HuH-7 (cell line): ENCODE measurements around the gene RARA.

Experiments used
- DNase-seq: peaks from one replicate; pipeline ENCODE4 v3.0.0; 2011; ENCODE audit warnings: low spot score

Gene RARA

GRCh38 chr17:40309031-40309948 lies at the start of gene RARA:
RARA (plus strand) TSS chr17:40309180; CDS start chr17:40331219, 22,039 bp downstream.
- peak; percentile 83 for DNase-seq

- no peak for DNase-seq
Measured at GRCh38 chr17:40259505-40259904, 49.5 kb upstream of the RARA start.

GRCh38 chr17:40260528-40260927 lies 48.5 kb upstream of the RARA start:
- DNase-seq: no peak

DNA sequence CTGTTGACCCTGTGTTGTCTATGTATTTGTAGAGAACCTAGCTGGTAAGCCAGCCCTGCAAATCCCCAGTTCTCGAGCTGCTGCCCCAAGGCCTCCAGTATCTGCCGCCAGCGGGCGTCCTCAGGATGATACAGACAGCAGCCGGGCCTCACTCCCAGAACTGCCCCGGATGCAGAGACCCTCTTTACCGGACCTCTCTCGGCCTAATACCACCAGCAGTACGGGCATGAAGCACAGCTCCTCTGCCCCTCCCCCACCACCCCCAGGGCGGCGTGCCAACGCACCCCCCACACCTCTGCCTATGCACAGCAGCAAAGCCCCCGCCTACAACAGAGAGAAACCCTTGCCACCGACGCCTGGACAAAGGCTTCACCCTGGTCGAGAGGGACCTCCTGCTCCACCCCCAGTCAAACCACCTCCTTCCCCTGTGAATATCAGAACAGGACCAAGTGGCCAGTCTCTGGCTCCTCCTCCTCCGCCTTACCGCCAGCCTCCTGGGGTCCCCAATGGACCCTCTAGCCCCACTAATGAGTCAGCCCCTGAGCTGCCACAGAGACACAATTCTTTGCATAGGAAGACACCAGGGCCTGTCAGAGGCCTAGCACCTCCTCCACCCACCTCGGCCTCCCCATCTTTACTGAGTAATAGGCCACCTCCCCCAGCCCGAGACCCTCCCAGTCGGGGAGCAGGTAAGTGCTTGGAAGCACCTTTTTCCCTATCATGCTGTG lies 44.4 kb upstream of the RARA start:
- no peak for DNase-seq

DNA sequence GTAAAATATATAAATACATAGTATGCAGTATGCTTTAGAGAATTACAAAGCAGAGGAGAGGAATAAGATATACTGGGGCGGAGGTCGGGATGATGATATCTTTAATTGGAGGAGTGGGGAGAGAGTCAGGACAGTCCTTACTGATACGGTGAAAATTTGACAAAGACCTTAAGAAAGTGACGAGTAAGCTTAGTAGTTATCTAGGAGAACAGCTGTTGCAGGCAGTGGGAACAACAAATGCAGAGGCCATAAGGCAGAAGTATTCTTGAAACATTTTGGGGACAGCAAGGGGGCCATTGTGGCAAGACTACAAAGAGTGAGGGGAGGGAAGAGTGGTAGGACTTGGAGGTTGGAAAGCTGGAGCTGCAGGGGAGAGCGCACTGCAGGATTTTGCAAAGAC lies 43.6 kb upstream of the RARA start:
- DNase-seq: no peak

DNA sequence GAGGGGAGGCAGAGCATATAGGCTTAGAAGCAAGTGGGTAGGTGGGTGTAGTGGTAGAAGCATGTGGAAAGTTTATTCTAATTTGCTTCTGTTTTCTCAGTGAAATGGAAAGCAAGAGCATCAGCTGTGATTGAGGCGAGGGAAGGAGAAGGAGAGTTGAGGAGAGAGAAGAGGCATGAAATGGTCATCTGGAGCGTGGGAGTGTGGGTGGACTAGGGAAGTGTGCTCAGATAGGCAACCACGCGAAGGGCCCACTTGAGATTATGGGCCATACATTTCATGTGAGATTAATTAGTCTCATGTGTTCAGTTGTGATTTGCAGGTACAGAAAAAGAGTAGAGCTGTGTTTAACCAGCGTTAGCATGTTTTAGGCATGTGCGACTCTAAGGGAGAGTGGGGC lies 42.1 kb upstream of the RARA start:
- DNase-seq: no peak

DNA sequence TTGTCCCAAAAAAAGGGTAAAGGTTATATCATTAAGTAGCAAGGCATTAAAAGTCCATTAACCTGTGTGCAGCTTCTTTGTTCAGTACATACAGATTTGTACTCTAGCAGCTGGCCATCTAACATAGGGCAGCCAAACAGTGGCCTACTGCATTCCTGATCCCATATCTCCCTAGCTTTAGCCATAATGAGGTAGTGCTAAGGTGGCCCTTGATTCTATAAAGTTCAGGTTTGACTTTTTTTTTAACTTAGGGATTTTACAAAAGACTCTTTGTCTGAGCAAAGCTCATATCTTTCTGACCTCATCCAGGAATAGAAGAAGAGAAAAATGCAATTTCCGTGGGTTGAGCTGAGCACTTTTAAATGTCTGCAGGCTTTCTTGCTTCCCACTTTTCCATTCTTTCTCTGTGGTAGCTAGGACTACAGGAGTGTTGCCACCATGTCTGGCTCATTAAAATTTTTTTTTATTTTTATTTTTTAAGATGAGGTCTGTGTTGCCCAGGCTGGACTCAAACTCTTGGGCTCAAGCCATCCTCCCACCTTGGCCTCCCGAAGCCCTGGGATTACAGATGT lies 40.8 kb upstream of the RARA start:
- peak; percentile 31 for DNase-seq

DNA sequence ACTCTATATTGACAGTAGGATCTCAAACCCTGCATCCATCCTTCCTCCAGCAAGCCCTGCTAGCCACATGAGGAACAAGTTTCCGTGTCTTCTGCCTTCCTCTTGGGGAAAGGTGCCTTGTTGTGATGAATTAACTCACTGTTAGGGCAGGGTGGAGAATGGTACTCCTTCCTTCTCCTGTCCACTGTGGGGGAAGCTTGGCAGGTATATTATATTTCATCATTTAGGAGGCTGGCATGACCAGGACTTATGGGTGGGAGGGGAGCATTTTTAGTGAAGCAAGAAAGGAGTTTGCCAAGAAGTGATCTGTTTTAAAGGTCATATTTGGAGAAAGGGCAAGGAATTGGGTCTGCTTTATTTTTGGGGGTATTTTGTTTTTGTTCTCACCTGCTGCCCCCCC lies 30.6 kb upstream of the RARA start:
- no peak for DNase-seq

DNA sequence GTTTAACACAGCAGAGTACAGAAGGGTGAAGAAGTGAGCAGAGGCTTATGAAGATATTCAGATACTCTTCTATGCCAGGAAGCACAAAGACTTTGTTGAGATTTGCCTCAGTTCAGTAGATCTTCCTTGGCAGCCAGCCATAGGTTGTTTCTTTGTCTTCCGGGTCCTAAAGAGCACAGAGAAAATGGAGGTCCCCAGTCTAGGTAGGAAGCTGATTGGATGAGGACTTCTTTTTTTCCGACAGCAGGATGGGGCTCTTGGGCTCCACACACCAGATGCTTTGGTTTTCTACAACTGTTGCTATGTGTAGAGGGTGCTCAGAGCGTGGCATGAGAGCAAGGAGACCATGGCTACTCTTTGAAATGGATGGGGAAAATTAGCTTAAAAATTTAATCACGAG lies 29.6 kb upstream of the RARA start:
- no peak for DNase-seq

DNA sequence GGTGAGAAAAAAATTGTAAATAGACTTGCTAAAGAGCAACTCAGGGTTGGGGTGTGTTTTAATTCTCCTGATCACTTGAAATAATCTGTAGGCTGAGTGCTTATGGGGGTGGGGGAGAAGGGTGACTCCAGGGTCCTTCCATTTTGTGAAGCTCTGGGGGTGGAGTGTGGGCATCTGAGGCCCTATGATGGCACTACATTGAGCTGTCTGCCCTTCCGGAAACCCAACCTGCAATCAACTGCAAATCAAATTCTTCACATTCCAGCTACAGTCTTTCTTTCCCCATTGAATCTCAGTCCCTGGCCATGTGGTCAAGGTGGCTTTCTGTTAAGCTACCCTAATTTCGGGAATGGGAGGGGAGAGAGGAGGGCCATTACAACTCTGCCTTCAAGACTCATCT lies 27.3 kb upstream of the RARA start:
- DNase-seq: no peak

- DNase-seq: no peak
Measured at GRCh38 chr17:40283662-40284061, 25.3 kb upstream of the RARA start.

DNA sequence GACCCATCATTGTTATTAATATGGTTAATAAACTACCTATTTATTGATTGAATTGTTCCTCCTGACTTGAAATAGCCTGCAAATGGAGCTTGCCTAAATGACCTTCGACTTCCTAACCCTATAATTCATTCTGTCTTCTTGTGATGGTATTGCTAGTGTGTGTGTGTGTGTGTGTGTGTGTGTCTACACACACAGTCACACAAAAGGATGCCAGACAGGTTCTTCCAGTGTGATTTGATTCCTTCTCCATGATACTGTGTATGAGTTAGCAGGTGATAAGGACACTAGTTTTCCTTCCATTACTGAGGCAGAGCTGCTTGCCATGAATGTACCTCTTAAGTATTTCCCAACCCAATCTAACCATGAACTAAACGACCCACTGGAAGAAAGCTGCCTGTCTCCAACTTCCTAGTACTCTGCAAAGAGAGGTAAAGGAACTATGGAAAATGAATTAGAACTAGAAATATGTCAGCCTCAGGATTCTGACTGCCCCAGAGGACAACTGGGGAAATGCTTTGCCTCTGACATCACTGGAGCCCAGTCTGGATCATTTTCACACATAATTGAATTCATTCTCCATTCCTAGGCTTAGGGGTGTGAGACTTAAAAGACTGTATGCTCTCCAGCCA lies 24.8 kb upstream of the RARA start:
- no peak for DNase-seq

GRCh38 chr17:40286473-40286872 lies 22.5 kb upstream of the RARA start:
- no peak for DNase-seq

- DNase-seq: no peak
Measured at GRCh38 chr17:40287159-40287493, 21.9 kb upstream of the RARA start.

GRCh38 chr17:40287494-40288369 lies 21.2 kb upstream of the RARA start, which contains the start of gene CDC6:
CDC6 (plus strand) TSS chr17:40287879; CDS start chr17:40289421, 1,542 bp downstream.
- DNase-seq: peak; percentile 88

GRCh38 chr17:40290629-40291280 lies 18.2 kb upstream of the RARA start:
- DNase-seq: no peak

- no peak for DNase-seq
Measured at GRCh38 chr17:40291281-40291664, 17.7 kb upstream of the RARA start.

DNA sequence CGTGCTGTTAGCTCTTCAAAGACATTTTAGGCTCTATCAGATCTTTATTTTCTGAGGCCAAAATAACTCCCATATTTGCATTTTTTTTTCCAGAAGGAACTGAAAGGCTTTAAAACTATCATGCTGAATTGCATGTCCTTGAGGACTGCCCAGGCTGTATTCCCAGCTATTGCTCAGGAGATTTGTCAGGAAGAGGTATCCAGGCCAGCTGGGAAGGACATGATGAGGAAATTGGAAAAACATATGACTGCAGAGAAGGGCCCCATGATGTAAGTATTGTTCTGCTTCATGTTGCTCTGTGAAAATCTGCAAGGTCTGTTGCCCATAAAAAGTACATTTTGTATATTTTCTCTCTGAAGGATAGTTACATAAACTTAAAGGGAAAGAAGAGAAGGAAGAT lies 15.6 kb upstream of the RARA start:
- no peak for DNase-seq

GRCh38 chr17:40295488-40296436 lies 13.2 kb upstream of the RARA start:
- no peak for DNase-seq

DNA sequence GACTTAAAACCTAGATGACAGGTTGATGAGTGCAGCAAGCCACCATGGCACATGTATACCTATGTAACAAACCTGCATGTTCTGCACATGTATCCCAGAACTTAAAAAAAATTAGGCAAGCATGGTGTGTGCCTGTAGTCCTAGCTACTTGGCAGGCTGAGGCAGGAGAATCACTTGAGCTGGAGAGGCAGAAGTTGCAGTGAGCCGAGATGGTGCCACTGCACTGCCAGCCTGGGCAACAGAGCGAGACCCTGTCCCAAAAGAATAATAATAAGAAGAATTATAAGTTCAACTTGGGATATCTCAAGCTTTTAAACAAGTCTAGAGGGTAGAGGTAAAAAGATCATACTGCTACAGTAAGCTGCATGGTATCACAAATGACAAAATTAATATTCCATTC lies 11.5 kb upstream of the RARA start:
- DNase-seq: no peak
